Choroid plexus epithelial cell (primary cell): Measurements from ENCODE around the gene SYTL4.

Experiments
- DNase-seq: peaks from one replicate; pipeline ENCODE4 v3.0.0-alpha.2; 2010; ENCODE audit warnings: low read depth
- H3K4me3 ChIP-seq: 2 replicates; pipeline ENCODE4 v1.5.1; 2011; ENCODE audit warnings: low read depth, mild to moderate bottlenecking, control low read depth, low read length, moderate library complexity
- TF ChIP-seq, protein P1 (sequence below): conservative IDR thresholded peaks from 2 replicates; pipeline ENCODE4 v1.5.1; 2011; ENCODE audit warnings: low read depth, mild to moderate bottlenecking, control low read depth, inconsistent platforms, low read length, moderate library complexity

SYTL4 gene

GRCh38 chrX:100643212-100643611 is 88.7 kb downstream of the SYTL4 start:
- DNase-seq = no peak
- TF ChIP-seq, protein P1, sequence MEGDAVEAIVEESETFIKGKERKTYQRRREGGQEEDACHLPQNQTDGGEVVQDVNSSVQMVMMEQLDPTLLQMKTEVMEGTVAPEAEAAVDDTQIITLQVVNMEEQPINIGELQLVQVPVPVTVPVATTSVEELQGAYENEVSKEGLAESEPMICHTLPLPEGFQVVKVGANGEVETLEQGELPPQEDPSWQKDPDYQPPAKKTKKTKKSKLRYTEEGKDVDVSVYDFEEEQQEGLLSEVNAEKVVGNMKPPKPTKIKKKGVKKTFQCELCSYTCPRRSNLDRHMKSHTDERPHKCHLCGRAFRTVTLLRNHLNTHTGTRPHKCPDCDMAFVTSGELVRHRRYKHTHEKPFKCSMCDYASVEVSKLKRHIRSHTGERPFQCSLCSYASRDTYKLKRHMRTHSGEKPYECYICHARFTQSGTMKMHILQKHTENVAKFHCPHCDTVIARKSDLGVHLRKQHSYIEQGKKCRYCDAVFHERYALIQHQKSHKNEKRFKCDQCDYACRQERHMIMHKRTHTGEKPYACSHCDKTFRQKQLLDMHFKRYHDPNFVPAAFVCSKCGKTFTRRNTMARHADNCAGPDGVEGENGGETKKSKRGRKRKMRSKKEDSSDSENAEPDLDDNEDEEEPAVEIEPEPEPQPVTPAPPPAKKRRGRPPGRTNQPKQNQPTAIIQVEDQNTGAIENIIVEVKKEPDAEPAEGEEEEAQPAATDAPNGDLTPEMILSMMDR = no peak
- H3K4me3 ChIP-seq = no peak overlapping the region

DNA sequence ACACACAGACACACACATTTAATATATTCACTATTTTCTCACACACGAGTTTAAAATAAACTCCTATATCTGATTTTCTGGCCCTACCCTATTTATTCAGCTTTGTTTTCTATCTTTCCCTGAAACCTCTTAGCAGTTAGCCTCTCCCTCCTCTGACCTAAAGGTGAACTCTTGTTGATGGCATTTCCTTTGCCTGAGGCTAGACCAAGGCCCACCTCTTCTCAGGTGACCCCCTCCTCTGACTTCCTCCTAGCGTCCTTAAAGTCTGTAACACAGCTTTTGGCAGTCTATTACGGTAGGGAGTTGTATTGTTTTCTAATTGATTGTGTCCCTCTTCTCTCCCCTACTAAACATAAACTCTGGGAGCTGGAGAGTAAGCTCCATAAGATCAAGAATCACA is 89.6 kb downstream of the SYTL4 start:
- no peak for DNase-seq
- TF ChIP-seq, protein P1 = no peak
- H3K4me3 ChIP-seq = no peak overlapping the region

- TF ChIP-seq, protein P1 = peak; percentile 68
- peak; percentile 92 for DNase-seq
- peak within 1 kb of the TSS; percentile 70 for H3K4me3 ChIP-seq
Measured at GRCh38 chrX:100636321-100636991, 95.5 kb downstream of the SYTL4 start, which contains the start of gene TSPAN6. Gene TSPAN6, minus strand, starts transcription at chrX:100636806. Its CDS starts 112 bp downstream, at chrX:100636694.

GRCh38 chrX:100635989-100636320 is 96.0 kb downstream of the SYTL4 start:
- peak overlapping the region; percentile 70 for H3K4me3 ChIP-seq
- TF ChIP-seq, protein P1 = no peak
- DNase-seq = no peak

- TF ChIP-seq, protein P1 = no peak
- DNase-seq = no peak
- H3K4me3 ChIP-seq = no peak overlapping the region
Measured at GRCh38 chrX:100635040-100635439, 96.9 kb downstream of the SYTL4 start.

- no peak overlapping the region for H3K4me3 ChIP-seq
- TF ChIP-seq, protein P1 = no peak
- DNase-seq = peak; percentile 2
Measured at GRCh38 chrX:100625985-100626491, 105.9 kb downstream of the SYTL4 start.
